GM19328 (cell line): ENCODE data around the gene TPST1.
"Not testable (repeated sequence)": the region's sequence is repeated elsewhere in the genome, so short reads cannot be mapped to it uniquely, and the experiment has no call there.

Source experiments
- ATAC-seq: cut with Tn5 transposase; IDR thresholded peaks from one replicate; pipeline ENCODE4 v1.9.1; 2021; ENCODE audit warnings: mild to moderate bottlenecking, moderate library complexity; ENCODE audit not compliant: unreplicated experiment

Gene TPST1

DNA sequence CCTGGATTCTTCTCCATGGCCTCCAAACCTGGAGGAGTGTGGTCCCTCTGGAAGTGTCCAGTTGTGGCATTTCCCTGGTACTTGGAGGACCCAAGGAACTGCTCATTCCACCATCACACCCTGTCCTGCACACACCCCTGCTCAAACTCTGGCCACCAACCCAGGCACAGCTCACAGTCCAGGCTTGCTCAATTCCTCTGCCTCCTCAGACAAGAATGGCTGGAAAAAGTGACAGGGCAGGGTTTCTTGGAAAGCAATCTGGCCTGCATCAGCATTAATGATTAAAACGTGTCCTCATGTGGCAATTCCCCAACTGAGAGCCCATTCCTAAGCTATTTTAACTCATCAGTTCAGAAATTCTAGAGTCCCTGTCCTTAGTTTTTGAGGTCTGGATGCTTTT lies 17.2 kb upstream of the TPST1 start:
- ATAC-seq = no peak

DNA sequence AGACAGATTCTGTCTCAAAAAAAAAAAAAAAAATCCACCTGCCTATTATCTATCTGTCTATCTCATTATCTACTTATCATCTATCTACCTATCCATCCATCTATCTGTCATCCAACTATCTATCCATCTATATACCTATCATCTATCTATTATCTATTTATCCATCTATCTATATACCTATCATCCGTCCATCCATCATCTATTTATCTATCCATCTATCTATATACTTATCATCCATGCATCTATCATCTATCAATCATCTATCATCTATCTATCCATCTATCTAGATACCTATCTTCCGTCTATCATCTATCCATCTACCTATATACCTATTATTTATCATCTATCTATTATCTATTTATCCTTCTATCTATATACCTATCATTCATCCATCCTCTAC lies 16.5 kb upstream of the TPST1 start:
- ATAC-seq = no peak

DNA sequence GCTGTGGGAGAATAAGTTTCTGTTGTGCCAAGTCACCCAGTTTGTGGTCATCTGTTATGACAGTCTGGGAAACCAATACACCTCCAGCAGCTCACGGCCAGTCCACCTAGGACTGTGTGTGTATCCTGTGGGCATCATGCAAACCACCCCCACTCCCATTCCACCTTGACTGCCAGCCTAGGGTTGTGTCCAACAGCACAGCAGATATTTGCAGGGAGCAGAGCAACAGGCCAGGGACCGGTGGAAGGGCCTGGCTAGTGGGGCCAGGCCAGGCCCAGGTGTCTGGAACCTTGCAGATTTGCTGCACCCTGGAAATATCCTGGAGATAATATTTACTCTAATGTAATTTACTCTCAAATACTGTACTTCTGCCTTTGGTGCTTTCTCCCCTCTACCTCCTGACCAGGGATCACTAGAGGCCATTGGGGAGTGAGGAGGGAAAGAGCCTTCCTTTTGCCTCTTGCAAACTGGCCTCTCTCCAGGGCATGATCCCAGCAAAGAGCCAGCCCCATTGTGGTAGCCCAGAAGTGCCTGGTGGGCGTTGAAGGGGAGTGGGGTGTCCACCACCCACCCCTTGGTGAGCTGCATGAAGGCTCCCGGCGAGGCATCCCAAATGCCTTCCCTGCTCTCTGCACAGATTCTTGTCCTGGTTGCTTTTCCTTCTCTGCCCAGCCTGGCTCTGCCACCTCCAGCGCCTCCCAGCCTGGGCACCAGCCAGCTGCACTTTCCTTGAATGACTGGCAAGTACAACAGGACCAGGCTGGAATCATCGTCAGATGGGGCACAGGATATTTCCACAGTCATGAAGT lies 15.2 kb upstream of the TPST1 start:
- no peak for ATAC-seq

DNA sequence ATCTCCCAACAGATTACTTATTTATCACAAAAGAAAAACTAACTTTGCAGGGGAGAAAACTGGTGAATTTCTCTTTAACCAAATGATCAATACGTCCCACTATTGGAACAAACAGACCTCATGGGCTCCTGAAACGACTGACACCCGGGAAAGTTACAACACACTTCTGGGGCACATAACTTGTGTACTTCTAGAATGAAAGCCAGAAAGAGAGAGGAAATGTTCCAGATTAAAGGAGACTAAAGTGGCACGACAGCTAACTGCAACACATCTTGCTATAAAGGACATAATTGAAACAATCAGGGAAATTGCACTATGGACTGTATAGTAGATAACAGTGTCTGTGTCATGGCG lies 14.7 kb upstream of the TPST1 start:
- ATAC-seq = no peak

DNA sequence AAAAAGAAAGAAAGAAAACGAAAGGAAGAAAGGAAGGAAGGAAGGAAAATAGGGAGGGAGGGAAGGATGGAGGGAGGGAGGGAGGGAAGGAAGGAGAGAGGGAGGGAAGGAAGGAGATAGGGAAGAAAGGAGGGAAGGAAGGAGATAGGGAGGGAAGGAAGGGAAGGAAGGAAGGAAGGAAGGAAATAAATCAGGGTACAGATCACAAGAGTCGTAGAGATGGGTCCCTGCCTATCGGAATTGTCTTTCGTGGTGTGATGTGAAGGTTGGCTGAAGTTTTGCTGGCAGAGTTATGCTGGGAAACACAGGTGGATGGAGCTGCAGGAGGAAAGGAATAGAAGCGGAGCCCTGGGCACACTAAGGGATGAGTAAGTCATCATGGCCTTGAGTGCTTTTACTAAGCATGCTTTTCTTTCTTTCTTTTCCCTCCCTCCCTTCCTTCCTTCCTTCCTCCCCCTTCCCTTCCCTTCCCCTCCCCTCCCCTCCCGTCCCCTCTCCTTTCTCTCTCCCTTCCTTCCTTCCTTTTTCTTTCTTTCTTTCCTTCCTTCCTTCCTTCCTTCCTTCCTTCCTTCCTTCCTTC lies 11.9 kb upstream of the TPST1 start:
- ATAC-seq = no peak

DNA sequence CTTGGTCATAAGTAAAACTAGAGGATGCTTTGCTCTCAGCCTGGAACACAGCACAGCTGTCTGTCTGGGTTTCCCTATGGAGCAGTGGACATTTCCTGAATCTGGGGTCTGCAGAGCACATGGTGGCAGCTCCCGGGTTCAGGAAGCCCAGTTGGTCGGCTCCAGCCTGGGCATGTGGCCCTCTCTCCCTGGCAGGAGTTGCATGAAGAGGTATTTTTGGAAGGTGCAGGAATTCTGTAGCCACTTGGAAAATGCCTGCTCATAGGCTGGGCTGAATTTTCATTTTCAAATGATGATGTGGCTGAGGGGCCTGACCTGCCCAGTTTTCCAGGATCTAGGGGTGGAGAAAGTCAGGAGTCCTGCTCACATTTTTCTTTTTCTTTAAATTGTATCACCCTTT lies 6.7 kb upstream of the TPST1 start:
- no peak for ATAC-seq

DNA sequence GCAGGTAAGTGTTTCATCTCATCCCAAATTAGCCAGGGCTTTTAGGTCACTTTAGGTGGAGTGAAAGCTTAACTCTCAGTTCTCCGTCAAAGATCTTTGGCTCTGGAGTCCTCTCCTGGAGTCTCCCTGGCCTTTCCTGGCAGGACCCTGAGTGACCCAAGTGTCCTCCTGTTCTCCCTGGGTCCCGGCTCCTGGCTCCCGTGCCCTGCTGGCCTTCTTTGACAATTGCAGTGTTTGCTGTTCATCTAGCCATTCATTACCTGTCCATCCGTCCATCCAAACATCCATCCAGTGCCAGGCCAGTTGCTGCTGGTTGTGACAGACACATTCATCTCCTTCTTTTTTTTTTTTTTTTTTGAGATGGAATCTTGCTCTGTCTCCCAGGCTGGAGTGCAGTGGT lies 6.2 kb upstream of the TPST1 start:
- ATAC-seq = no peak

DNA sequence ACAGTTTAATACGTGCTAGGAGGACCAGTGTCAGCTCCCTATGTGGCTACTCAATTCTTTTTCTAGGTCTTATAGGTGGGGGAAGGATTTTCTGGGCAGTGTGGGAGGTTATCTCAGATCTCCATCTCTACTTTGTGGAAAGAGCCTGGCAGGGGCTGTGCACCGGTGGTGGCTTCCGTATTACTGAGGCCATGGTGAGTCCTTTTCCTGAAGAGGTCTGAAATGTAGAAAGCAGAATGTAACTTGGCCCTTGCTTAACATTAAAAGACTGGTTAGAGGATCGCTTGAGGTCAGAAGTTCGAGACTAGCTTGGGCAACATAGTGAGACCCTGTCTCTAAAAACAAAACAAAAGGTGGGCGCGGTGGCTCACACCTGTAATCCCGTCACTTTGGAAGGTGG lies 2.7 kb upstream of the TPST1 start:
- no peak for ATAC-seq

DNA sequence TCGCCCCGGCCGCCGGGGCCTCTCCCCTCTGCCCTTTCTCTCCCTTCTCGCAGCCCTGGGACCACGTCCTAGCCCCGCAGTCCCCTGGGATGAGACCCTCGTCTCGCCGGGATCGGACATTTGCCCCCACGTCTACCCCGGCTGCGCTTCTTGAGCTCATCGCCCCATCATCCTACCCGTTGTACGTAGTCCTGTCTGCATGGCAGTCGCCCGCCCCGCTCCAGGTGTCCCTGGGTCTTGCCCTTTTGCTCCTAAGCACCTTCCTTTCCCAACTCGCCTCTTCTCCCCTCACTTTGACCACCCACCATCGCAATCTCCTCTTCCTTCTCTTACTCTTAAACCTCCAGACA lies 582 bp downstream of the TPST1 start:
- ATAC-seq = no peak

DNA sequence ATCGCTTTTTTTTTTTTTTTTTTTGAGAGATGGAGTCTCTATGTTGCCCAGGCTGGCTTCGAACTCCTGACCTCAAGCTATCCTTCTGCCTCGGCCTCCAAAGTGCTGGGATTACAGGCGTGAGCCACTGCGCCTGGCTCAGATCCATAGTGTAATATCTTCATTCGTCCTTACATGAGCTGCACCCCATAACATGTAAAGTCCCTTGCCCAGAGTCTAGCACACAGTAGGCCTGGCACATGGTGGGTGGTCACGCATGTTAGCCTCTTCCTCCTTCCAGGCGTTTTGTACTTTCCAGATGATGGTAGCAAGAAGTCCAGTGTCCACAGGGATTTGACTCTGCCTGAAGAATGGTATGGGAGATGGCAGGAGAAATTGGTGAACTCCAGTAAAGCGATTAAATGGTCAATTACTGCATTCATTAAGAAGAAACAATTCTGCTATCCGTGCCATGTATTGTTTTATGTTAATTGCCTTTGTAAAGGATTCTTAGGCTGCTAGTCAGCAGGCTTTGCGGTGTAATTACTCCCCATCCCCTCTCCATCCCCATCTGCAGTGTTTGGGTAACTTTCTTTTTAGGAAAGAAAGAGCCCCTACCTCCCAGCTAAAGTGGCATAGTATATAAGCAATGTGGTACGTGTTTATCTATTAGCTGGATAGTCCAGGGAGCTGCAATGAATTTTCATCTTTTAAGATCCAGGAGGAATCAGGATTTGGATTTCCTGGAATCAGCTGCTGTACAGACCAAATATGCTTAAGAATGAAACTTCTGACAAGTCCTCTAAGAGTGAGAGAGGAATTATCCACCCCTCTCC lies 1.2 kb downstream of the TPST1 start:
- no peak for ATAC-seq

DNA sequence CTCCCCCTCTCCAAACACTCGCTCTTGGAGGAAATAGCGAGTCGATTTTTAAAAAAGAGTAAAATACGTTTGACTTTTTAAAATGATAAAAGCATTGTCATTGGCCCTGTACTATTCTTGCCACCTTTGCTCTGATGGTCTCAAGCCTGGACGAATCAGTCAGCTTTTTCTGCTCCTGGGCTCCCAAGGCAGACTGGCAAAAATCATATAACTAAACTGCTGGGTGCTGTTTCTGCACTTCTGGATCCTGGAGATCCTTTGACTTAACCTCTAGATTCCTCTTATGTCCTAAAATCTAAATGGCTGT lies 1.8 kb downstream of the TPST1 start:
- ATAC-seq = no peak

DNA sequence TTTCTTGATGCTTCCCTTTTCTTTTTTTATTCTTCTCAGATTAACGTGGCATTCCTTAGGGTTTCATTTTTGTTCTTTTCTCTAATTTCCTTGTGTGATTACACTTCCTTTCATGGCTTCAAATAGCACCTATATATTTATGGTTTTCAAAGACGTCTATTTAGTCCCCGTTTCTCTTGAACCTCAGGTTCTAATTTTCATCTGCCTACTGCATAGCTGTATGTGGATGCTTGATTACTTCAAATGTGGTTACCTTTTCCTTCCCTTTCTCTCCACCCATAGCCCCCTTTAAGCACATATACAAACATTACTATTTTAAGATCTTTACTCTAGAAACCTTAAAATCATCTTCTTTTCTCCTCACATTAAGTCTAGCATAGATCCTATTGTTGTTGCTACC lies 2.4 kb downstream of the TPST1 start:
- ATAC-seq = no peak

DNA sequence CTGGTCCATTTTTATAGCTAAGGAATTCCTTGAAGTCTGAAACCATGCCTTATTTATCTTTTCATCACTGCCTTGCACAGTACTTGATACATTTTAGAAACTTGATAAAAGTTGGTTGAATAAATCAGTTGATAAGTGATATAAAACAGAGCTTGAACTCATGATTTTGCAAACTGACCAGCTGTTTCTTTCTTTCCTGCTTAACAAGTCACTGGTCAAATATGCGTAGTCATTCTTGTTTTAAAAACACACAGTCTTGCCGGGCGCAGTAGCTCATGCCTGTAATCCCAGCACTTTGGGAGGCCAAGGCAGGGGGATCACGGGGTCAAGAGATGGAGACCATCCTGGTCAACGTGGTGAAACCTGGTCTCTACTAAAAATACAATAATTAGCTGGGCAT lies 6.3 kb downstream of the TPST1 start:
- no peak for ATAC-seq

DNA sequence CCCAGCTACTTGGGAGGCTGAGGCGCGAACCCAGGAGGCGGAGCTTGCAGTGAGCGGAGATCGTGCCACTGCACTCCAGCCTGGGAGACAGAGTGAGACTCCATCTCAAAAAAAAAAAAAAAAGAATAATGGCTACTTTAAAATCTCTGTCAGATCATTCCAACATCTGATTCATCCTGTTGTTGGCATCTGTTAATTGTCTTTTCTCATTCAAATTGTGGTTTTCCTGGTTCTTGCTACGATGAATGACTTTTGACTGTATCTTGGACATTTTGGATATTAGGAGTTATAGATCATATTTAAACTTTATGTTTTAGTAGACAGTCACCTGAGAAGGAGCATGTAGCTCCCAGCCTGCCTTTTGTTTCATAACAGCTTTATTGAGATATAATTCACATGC lies 8.5 kb downstream of the TPST1 start:
- ATAC-seq = no peak

DNA sequence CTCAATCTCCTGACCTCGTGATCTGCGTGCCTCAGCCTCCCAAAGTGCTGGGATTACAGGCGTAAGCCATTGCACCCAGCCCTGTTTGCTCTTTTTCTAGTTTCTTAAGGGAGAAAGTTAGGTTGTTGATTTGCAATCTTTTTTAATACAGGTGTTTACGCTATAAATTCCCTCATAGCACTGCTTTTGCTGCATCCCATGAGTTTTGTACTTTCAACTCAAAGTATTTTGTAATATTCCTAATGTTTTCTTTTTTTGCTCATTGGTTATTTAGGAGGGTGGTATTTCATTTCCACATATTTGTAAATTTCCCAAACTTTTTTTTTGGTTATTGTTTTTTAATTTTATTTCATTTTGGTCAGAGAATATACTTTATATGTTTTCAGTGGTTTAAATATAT lies 11.6 kb downstream of the TPST1 start:
- ATAC-seq = no peak

DNA sequence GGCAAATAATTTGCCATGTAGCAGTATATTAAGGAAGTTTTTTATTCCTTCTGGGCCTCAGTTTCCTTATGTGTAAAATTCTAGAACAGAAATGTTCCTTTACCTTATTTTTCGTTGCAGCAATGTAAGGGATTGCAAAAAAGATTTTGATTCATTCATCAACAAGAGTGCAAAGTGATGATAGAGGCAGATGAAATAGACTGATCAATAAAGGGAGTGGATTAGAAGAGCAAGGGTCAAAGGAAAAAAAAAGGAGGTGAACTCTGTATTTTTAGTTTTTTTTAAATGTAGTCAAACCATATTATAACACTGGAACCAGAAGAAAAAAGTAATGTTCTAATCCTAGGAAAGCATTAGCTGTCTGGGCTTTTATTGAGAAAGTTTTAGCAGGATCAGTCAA lies 14.7 kb downstream of the TPST1 start:
- ATAC-seq = no peak

DNA sequence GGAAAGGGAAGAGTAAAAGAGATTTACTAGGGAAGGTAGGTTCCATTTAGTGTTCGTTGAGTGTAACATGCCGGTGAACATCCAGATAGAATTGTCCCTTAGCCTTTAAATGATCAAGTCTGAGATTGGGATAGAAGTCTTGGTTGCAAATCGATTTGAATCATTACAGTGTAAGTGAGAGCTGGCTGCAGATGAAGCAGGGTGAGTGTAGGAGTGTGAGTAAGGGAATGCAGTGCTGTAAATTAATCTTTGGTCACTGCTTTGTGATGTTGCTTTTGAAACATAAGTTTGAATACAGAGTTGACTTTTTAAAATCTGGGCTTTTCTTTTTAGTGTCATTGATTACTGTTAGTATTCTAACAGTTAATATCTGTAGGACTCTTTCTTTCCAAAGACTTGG lies 16.3 kb downstream of the TPST1 start:
- no peak for ATAC-seq

DNA sequence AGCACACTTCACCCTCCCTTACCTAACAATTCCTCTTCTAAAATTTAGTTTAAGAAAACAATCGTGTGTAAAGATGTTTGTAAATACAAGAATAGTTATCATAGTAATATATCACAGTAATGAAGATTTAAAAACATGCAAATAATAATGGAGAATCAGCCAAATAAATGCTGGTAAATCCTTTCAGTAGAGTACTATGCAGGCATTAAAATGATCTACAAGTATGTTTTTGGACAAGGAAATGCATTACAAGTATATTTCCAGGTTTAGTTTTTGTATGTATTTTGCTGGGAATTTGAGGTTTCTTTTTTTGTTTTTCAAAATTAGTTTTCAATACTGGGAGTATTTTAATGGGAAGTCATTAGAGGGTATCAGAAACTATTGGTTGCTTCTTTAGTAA lies 22.7 kb downstream of the TPST1 start:
- ATAC-seq = no peak

DNA sequence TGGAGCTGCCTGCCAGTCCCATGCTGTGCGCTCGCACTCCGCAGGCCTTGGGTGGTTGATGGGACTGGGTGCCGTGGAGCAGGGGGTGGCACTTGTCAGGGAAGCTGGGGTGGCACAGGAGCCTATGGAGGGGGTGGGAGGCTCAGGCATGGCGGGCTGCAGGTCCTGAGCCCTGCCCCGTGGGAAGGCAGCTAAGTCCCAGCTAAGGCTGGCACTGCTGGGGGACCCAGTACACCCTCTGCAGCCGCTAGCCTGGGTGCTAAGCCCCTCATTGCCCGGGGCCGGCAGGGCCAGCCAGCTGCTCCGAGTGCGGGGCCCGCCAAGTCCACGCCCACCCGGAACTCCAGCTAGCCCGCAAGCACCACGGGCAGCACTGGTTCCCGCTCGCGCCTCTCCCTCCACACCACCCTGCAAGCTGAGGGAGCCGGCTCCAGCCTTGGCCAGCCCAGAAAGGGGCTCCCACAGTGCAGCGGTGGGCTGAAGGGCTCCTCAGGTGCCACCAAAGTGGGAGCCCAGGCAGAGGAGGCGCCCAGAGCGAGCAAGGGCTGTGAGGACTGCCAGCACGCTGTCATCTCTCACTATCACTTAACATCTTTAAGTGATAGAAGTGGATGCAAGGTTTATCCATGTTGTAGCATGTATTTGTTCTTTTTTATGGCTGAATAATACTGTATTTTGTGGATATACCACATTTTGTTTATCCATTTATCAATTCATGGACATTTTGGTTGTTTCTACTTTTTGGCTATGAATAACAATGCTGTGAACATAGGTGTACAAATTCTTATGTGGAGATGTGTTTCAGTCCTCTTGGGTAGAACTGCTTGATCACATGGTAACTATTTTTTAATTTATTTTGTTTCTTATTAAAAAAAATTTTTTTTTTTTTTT lies 26.4 kb downstream of the TPST1 start:
- ATAC-seq = not testable (repeated sequence)

DNA sequence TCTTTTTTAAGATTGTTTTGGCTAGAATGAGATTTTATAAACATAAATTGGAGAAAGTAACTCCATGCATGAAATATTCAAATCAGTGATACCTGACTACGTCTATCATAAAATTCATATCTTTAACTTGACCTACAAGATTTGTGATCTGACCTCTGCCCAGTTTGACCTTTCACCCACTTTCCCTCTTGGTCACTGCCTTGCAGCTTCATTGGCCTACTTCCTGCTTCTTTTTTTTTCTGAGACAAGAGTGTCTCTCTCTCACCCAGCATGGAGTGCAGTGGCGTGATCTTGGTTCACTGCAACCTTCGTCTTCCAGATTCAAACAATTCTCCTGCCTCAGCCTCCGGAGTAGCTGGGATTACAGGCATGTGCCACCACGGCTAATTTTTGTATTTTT lies 28.5 kb downstream of the TPST1 start:
- ATAC-seq = no peak

DNA sequence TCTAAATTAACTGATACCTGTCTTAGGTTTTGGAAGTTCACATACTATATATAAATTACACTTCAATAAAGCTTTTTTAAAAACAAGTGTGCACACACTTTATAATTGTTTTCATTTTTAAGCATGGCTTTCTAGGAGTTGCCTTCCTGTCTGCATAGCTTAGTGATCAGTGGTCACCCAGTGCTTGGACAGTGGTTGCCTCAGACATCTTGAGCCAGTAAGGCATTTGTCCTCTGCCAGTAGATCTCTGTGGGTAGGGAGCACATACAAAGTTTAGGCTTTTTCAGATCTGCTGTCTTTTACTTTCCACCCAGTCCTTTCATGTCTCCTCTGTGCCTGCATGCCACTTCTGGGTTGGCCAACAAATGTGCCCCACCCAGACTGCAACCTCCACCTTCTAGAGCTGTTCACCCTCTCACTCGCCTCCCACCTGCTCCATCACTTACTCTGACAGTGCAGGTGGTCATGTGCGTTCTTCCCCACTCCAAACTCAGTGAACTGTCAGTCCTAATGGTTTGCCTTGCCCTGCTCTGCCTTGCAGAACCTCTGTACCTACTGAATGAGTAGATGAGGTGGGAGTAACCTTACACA lies 31.7 kb downstream of the TPST1 start:
- no peak for ATAC-seq
